Fibroblast of skin of back (primary cell): ENCODE data around the gene SNX4.
"Not testable (repeated sequence)": the region's sequence is repeated elsewhere in the genome, so short reads cannot be mapped to it uniquely, and the experiment has no call there.

Source experiments
- DNase-seq: peaks from one replicate; pipeline ENCODE4 v3.0.0-alpha.2; 2013

Gene SNX4

DNA sequence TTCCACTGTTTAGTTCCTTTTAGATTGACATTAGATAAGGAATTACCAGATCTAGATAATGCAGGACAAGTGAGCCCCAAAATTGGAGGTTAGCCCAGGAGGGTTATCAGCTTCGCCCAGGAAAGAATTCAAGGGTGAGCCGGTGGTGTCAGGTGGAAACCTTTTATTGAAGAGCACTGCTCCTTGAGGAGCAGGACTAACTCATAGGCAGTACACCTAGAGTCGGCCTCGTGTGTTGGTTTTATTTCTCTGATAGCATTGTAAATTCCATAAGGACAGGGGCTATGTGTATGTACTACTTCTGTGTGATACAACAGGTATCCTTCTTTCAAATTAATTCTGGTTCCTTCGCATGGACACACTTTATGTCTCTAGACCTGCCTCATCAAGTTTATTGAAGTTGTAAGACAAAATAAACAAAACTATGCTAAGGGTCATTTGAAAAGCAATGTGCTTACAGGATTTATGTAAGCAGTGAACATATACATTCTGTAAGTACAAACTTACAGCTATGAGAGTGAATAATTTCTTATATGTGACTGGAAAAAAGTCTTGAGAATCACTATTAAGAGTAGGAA is 57.2 kb downstream of the SNX4 start:
- DNase-seq: no peak

- DNase-seq: no peak
Observed at GRCh38 chr3:125461896-125462295, 58.1 kb downstream of the SNX4 start.

- DNase-seq: no peak
Observed at GRCh38 chr3:125460233-125460632, 59.8 kb downstream of the SNX4 start.

- peak; percentile 75 for DNase-seq
Observed at GRCh38 chr3:125443923-125444322, 76.1 kb downstream of the SNX4 start.

DNA sequence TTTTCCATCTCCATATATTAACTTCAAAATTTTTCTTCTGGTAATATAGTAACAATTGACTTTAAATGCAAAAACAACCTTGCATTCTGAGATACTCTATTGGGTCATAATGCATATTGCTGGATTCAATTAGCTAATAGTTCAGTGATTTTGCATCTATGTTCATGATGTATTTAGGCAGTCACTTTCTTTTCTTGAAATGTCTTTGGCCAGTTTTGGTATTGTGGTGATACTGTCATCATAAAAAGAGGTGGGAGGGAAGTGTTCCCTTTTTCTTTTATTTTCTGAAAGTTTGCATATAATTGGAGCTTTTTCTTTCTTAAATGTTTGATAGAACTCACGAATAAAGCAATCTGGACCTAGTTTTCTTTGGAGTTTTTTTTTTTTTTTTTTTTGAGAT is 77.5 kb downstream of the SNX4 start:
- no peak for DNase-seq

GRCh38 chr3:125440970-125441369 is 79.0 kb downstream of the SNX4 start:
- no peak for DNase-seq

DNA sequence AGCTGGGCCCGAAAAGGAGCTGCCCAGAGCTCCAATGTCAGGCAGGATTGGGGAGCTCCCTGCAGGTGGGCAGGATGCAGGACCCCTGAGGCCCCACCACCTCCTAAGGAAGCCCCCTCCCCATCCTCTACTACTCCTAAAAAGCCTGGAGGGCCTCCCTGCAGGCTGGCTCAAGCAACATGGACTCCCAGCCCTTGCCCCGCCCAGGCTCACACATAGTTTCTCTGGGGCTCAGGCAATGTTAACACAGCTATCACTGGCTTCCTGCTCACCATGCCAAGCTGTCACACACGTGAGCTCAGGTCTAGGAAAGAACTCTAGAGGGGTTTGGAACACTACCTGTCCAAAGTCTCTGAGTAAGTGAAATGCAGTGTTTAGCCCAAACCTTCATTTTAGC is 79.4 kb downstream of the SNX4 start:
- no peak for DNase-seq

GRCh38 chr3:125437631-125438435 is 82.2 kb downstream of the SNX4 start:
- peak; percentile 48 for DNase-seq

DNA sequence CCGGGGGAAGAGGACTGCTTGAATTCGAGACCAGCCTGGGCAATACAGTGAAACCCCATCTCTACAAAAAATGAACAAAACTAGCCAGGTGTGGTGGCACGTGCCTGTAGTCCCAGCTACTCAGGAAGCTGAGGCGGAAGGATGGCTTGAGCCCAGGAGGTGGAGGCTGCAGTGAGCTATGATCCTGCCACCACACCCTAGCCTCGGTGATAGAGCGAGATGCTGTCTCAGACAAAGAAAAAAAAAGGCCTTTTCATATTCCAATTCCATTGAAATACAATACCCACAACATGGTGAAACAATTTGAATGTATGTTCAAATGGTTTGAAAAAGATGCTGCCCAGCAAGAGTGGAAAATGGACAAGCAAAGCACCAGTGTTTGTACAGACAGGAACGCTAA is 83.1 kb downstream of the SNX4 start:
- DNase-seq: no peak

- DNase-seq: no peak
Observed at GRCh38 chr3:125435231-125435630, 84.8 kb downstream of the SNX4 start.

GRCh38 chr3:125434582-125435011 is 85.4 kb downstream of the SNX4 start:
- DNase-seq: no peak

DNA sequence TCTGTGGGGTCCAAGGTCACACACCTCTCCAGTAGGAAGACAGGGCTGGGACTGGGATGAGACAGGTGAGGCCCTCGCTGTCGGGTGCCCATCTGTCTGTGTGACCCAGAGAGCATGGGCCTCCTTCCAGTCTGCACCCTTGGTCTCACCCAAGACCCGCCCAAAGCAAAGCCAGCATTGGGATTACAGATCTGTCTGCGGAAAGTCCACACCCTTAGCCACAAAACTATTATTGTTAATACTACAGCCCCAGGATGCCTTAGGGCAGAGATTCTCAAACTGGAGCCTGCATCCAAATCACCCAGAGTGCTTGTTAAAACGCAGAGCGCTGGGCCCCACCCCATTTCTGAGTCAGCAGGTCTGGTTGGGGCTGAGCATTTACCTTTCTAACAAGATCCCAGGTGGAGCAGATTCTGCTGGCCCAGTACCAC is 86.4 kb downstream of the SNX4 start:
- no peak for DNase-seq

GRCh38 chr3:125433091-125433534 is 86.9 kb downstream of the SNX4 start:
- no peak for DNase-seq

DNA sequence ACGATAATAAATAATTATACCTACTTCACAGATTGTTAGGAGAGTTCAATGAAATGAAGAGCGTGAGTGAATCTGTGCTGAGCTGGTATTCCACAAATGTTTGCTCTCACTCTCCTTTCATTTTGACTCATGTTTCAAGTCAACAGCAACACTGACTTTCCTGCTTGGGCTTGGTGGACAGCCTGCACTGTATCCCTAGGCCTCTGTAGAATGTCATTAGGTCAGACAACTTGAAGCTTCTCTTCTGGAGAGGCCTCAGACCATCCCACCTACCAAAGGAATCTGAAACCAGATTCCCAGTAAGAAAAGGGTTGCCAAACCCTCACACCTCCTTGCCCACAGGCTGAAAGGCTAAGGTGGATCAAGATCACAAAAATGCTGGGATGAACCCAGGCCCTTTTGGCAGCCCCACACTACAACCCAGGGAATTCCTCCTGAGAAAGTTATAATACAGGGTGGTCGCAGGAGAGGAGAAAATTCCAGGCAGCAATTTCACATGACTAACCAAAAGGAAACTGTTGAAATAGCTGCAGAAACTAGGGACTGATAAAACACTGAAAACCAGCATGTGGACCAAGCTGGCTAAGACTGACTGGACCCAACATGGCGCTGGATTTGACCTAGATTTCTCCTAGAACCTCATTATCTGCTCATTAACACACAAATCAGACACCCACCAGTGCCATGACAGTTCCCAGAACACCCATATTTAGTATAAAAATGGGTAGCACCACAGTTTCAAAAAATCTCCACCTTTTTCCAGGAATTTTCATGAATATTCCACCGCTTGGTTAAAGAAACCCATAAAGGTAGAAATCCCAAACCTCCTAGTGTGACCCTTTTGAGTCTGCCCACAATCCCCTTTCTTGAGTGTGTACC is 87.9 kb downstream of the SNX4 start:
- peak; percentile 43 for DNase-seq

- peak; percentile 82 for DNase-seq
Observed at GRCh38 chr3:125431391-125431790, 88.6 kb downstream of the SNX4 start.

DNA sequence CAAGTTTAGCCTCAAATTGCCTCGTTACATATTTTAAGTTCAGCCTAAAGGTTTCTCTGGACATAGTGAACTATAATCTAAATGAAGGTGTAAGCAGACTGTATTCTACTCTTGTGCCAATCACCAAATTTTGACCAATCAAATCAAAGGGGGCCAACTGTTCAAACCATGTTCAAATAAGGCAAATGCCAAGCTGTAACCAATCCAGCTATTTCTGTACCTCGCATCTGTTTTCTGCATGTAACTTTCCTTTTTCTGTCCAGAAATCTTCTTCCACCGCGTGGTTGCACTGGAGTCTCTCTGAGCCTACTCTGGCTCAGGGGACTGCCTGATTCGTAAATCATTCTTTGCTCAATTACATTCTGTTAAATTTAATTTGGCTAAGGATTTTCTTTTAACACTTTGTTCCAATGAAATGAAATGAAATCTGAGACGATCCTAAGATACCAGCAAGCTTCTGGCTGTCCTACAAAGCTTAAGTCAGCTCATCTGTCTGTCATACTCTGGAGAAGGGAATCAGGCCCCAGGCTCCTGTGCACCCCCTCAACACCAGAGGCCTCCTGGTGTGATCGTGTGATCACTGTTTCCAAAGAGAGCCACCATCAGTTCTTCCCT is 91.7 kb downstream of the SNX4 start:
- DNase-seq: no peak

- DNase-seq: no peak
Observed at GRCh38 chr3:125418306-125418705, 101.7 kb downstream of the SNX4 start.

DNA sequence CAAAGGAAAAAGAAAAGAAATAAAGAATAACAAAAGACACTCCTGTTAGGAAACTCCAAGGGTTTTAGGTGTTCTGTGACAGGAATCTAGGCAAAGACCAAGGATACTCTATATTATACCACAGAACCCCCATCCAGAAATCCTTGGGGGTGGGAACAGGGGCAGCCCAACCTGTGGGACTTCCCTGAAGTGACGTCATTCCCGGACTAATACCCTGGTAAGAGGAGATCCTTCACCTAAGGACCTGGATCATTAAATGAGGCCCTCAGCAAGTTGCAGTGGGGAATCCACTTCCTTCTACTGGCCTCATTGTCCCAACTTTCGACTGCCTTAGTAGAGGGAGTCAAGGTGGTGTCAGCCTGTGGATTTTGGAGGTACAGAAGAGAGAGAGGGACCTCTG is 103.8 kb downstream of the SNX4 start:
- no peak for DNase-seq

DNA sequence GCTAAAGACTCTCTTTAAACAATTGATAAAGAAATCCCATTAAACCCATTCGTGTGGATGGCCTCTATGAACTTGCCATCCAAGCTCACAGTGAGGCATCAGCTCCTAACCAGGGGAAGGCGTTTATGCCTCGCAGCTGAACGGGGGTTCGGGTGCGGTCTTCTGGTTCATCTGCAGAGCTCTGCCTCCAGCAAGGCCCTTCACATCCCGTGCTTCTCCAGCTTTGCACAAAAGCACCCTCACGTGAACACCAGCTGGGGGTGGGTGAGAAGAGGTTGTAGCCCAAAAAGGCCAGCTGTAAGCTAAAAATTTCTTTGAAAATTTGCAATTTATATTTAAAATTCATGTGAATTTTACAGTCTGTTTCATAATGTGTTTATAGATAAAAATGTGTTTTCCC is 105.3 kb downstream of the SNX4 start:
- no peak for DNase-seq

DNA sequence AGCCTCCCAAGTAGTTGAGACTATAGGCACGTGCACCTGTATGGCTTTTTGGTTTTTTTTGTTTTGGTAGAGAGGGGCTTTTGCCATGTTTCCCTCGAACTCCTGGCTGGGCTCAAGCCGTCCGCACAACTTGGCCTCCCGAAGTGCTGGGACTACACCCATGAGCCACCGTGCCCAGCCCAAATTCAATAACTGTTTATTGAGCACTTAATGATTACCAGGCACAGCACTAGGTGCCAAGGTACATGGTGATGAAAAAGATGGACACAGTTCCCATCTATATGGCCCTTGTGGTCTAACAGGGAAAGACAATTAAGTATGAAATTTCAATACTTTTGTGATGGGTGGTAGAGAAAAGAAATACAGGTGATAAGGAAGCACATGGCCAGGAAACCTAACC is 109.1 kb downstream of the SNX4 start:
- DNase-seq: no peak

- no peak for DNase-seq
Observed at GRCh38 chr3:125406070-125406469, 113.9 kb downstream of the SNX4 start.

GRCh38 chr3:125405515-125405914 is 114.5 kb downstream of the SNX4 start:
- DNase-seq: not testable (repeated sequence)

GRCh38 chr3:125403789-125404188 is 116.2 kb downstream of the SNX4 start:
- peak; percentile 88 for DNase-seq
